ENCODE measurements around the gene XYLB. TPM values are rescaled to one million over a fixed set of nuclear protein-coding genes. Genes with fewer than 3 reads are reported as not detected.

Gene XYLB
- total and polyA plus RNA-seq, 2 of the 13 experiments (the other 11 are each of a cell fraction or from before 2014, with no cell fraction given) = 25.9 to 30.0 TPM

GRCh38 chr3:38453075-38453912 lies 106.7 kb downstream of the XYLB start, which contains the start of gene ACVR2B (continued):
- TF ChIP-seq SIN3A (IDR thresholded peaks at IDR 0.05; ENCODE audit: borderline replicate concordance, low read depth, low read length) = peak; percentile 62; the same call in 1 of the 2 replicates
- peak; percentile 58 for TF ChIP-seq RBM39 (IDR thresholded peaks at IDR 0.05; ENCODE audit: low read depth, low read length, poor library complexity, severe bottlenecking)
- peak; percentile 31; the same call in 1 of the 2 replicates for TF ChIP-seq MXD3 (CRISPR knock-in tag; IDR thresholded peaks at IDR 0.05)
- TF ChIP-seq ZXDC (CRISPR knock-in tag; IDR thresholded peaks at IDR 0.05) = no peak
- no peak for TF ChIP-seq SNAPC5 (CRISPR knock-in tag; IDR thresholded peaks at IDR 0.05; ENCODE audit: borderline replicate concordance)
- no peak for TF ChIP-seq ZNF142 (CRISPR knock-in tag; IDR thresholded peaks at IDR 0.05)
- peak; percentile 63 for TF ChIP-seq ZNF687 (CRISPR knock-in tag; IDR thresholded peaks at IDR 0.05)
- peak; percentile 39; the same call in 1 of the 2 replicates for TF ChIP-seq FOXO1 (CRISPR knock-in tag; IDR thresholded peaks at IDR 0.05)
- TF ChIP-seq HMGXB4 (CRISPR knock-in tag; IDR thresholded peaks at IDR 0.05; ENCODE audit: borderline replicate concordance in 1 of 2, low read depth in 1 of 2) = peak in 1 of 2 experiments; percentile 21; a peak in 1 of 4 replicates

Data from HepG2 (cell line).